ENCODE measurements around the gene TMEM45A. TPM values are rescaled to one million over a fixed set of nuclear protein-coding genes. Genes with fewer than 3 reads are reported as not detected.

TMEM45A gene
- total and polyA plus RNA-seq, 11 donors, result 1.8 to 11.2 (median 3.1) TPM

DNA sequence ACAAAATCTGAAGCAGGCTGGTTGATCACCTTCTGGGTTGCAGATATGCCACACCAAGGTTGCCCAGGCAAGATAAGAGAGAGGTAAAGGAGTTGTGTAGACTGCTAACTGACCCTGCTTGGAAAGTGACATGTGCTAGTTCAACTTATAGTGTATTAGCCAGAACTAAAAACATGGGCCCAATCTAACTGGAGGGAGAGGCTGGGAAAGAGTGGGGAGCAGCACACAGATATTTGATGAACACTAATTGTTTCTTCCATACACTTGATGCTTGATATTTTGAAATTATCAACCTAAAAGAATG, 61.9 kb downstream of the TMEM45A start:
- Histone ChIP-seq H3K36me3 (no peaks in the 10 kb centered on the region), H3K9me3 (no peaks in the 10 kb centered on the region), H3K4me1 (no peaks in the 10 kb centered on the region), H3K27me3 (no peaks in the 10 kb centered on the region), H3K4me3 (no peak overlapping the region), H3K27ac (no peak overlapping the region)
- no peak for DNase-seq
- no peak for ATAC-seq
- no peak for TF ChIP-seq POLR2A (IDR thresholded peaks at IDR 0.05)
- TF ChIP-seq, protein P1, sequence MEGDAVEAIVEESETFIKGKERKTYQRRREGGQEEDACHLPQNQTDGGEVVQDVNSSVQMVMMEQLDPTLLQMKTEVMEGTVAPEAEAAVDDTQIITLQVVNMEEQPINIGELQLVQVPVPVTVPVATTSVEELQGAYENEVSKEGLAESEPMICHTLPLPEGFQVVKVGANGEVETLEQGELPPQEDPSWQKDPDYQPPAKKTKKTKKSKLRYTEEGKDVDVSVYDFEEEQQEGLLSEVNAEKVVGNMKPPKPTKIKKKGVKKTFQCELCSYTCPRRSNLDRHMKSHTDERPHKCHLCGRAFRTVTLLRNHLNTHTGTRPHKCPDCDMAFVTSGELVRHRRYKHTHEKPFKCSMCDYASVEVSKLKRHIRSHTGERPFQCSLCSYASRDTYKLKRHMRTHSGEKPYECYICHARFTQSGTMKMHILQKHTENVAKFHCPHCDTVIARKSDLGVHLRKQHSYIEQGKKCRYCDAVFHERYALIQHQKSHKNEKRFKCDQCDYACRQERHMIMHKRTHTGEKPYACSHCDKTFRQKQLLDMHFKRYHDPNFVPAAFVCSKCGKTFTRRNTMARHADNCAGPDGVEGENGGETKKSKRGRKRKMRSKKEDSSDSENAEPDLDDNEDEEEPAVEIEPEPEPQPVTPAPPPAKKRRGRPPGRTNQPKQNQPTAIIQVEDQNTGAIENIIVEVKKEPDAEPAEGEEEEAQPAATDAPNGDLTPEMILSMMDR (IDR thresholded peaks at IDR 0.05), result no peak
- intact Hi-C loops (cut with DNase I), result no loop called here

DNA sequence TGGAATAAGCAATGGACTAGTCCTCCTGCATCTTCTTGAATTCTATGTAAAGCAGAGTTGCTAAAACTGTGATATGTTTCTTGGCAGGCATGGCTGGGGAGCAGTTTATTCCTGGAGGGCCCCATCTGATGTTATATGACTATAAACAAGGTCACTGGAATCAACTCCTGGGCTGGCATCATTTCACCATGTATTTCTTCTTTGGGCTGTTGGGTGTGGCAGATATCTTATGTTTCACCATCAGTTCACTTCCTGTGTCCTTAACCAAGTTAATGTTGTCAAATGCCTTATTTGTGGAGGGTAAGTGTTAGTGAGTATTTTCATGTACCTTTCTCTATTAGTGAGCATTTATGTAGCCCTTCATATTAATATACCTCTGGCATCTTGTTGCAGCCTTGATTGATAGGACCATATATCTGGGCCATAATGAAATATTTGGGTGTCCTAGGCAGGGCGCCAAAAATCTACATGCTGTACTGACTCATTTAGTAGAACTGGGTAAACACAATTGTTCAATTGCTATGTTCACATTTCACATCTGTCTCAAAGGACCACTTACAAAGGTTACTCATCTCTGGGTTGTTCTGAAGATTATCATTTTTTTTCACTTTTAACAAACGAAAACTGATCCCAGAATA, 64.4 kb downstream of the TMEM45A start:
- Histone ChIP-seq H3K36me3 (no peaks in the 10 kb centered on the region), H3K9me3 (no peaks in the 10 kb centered on the region), H3K27me3 (no peaks in the 10 kb centered on the region), H3K27ac (no peak overlapping the region), H3K4me3 (no peak overlapping the region), H3K4me1 (peaks cover 0 to 7% (median 0%) of the 10 kb centered on the region in 12 donors)
- TF ChIP-seq POLR2A (IDR thresholded peaks at IDR 0.05), result no peak
- TF ChIP-seq, protein P1 (IDR thresholded peaks at IDR 0.05), result no peak
- intact Hi-C loops (cut with DNase I), result no loop called here
- ATAC-seq (no peak), DNase-seq (no peak)
- 82 to 89% (median 86%) methylated on average over 2 of the region's 2 CpGs for WGBS, 4 donors

DNA sequence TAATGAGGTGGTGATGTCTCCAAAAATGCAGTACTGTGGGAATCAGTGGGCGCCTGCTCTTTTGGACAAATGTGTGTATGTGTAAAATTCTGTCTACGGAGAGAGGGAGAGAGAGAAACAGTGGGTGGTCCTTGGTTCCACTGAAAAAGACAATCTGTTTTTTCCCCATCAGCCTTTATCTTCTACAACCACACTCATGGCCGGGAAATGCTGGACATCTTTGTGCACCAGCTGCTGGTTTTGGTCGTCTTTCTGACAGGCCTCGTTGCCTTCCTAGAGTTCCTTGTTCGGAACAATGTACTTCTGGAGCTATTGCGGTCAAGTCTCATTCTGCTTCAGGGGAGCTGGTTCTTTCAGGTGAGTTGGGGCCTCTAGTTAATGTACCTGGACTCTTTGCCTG, 65.8 kb downstream of the TMEM45A start:
- intact Hi-C loops (cut with DNase I), result no loop called here
- TF ChIP-seq, protein P1 (IDR thresholded peaks at IDR 0.05), result no peak
- no peak for TF ChIP-seq POLR2A (IDR thresholded peaks at IDR 0.05)
- peaks cover 0 to 7% (median 0%) of the 10 kb centered on the region in 12 donors for H3K4me1 ChIP-seq
- DNase-seq (no peak), ATAC-seq (no peak)
- 79 to 92% (median 86%) methylated on average over 7 of the region's 7 CpGs for WGBS, 4 donors
- no peaks in the 10 kb centered on the region for H3K9me3 ChIP-seq
- H3K36me3 ChIP-seq, result no peaks in the 10 kb centered on the region
- no peaks in the 10 kb centered on the region for H3K27me3 ChIP-seq
- H3K4me3 ChIP-seq, result no peak overlapping the region
- no peak overlapping the region for H3K27ac ChIP-seq

DNA sequence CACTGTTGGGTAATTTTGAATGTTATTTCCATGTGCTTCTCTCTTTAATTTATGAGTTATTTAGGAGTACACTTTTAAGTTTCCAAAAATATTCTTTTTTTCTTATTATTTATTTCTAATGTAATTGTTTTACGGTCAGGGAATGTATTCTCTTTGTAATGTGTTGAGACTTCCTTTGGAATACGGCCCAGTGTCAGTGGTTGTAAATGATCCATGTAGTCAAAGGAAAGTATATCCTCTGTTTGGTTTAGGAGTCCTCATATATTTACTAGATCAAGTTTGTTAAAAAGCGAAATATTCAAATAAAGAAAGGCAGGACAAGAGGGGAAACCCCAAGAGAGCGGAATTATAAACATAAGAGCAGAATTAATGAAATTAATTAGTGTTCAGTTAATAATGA, 68.0 kb downstream of the TMEM45A start:
- intact Hi-C loops (cut with DNase I), result no loop called here

More for the DNA sequence above, 68.0 kb downstream of the TMEM45A start:
- TF ChIP-seq, protein P1 (IDR thresholded peaks at IDR 0.05), result no peak
- no peak for TF ChIP-seq POLR2A (IDR thresholded peaks at IDR 0.05)
- ATAC-seq, result no peak
- Histone ChIP-seq H3K4me1 (peaks cover 0 to 7% (median 0%) of the 10 kb centered on the region in 12 donors), H3K9me3 (no peaks in the 10 kb centered on the region), H3K36me3 (no peaks in the 10 kb centered on the region), H3K27ac (no peak overlapping the region), H3K4me3 (no peak overlapping the region), H3K27me3 (no peaks in the 10 kb centered on the region)
- no peak for DNase-seq
- WGBS, 4 donors, result 74 to 85% (median 82%) methylated on average over 4 of the region's 4 CpGs

All from heart left ventricle (tissue), 16 donors.